NCI-H1694 (cell line): ENCODE results near the gene ATP9B.

Experiments used
- DNase-seq: peaks from one replicate; lab custom pipeline; 2025; lab: John Stamatoyannopoulos, UW

Gene ATP9B

GRCh38 chr18:79197531-79197930, 128.3 kb downstream of the ATP9B start:
- DNase-seq, result no peak

- no peak for DNase-seq
Observed at GRCh38 chr18:79199691-79200374, 130.6 kb downstream of the ATP9B start.

GRCh38 chr18:79200546-79201268, 131.5 kb downstream of the ATP9B start:
- DNase-seq, result no peak

GRCh38 chr18:79203017-79203605, 133.9 kb downstream of the ATP9B start:
- DNase-seq, result no peak

- no peak for DNase-seq
Observed at GRCh38 chr18:79204889-79205807, 136.0 kb downstream of the ATP9B start.

GRCh38 chr18:79206444-79206843, 137.2 kb downstream of the ATP9B start:
- DNase-seq, result no peak

- DNase-seq, result no peak
Observed at GRCh38 chr18:79208906-79209305, 139.7 kb downstream of the ATP9B start.

GRCh38 chr18:79210002-79210910, 141.1 kb downstream of the ATP9B start:
- DNase-seq, result no peak

- DNase-seq, result no peak
Observed at GRCh38 chr18:79211844-79212243, 142.7 kb downstream of the ATP9B start.

- no peak for DNase-seq
Observed at GRCh38 chr18:79214056-79214455, 144.9 kb downstream of the ATP9B start.

GRCh38 chr18:79216176-79216575, 147.0 kb downstream of the ATP9B start:
- DNase-seq, result no peak

GRCh38 chr18:79217979-79218604, 148.9 kb downstream of the ATP9B start:
- DNase-seq, result no peak

- no peak for DNase-seq
Observed at GRCh38 chr18:79218605-79219190, 149.5 kb downstream of the ATP9B start.

GRCh38 chr18:79221136-79221535, 151.9 kb downstream of the ATP9B start:
- DNase-seq, result no peak

GRCh38 chr18:79222790-79223189, 153.6 kb downstream of the ATP9B start:
- no peak for DNase-seq

- no peak for DNase-seq
Observed at GRCh38 chr18:79223431-79223830, 154.2 kb downstream of the ATP9B start.

GRCh38 chr18:79224381-79224780, 155.2 kb downstream of the ATP9B start:
- no peak for DNase-seq

GRCh38 chr18:79227621-79228020, 158.4 kb downstream of the ATP9B start:
- DNase-seq, result no peak

- no peak for DNase-seq
Observed at GRCh38 chr18:79229431-79229830, 160.2 kb downstream of the ATP9B start.

- no peak for DNase-seq
Observed at GRCh38 chr18:79234438-79234837, 165.2 kb downstream of the ATP9B start.
